LoVo (cell line): Measurements from ENCODE around the gene SLC41A1.

Source experiments
- DNase-seq: peaks from one replicate; pipeline ENCODE4 v3.0.0-alpha.2; 2016; ENCODE audit warnings: low spot score

The SLC41A1 gene

DNA sequence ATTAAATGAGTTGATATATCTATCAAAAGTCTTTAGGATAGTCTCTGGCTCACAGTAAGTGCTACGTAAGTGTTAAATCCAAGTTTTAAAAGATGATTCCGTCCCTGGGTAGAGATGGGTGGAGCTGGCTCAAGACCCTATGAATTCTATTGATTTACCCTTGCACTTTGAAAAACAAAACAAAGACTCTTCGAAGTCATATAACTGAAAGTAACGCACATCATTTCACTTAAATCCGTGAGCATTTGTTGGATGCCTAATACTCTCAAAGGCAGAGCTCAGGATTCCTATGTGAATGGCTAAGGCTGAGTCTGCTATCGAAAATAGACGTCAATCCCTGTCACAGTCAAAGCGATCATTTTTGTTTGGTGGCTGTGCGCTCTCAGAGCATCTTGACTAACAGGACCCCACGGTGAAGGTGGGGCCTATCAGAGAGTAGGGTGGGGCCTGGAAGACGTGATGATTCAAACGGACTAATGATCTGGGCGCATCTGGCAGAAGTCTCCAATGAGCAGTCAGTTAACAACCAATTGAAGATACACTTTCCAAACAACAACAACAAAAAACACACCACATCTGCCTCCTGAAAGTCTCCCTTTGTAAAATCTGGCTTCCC lies 61.9 kb downstream of the SLC41A1 start:
- DNase-seq: peak; percentile 24

DNA sequence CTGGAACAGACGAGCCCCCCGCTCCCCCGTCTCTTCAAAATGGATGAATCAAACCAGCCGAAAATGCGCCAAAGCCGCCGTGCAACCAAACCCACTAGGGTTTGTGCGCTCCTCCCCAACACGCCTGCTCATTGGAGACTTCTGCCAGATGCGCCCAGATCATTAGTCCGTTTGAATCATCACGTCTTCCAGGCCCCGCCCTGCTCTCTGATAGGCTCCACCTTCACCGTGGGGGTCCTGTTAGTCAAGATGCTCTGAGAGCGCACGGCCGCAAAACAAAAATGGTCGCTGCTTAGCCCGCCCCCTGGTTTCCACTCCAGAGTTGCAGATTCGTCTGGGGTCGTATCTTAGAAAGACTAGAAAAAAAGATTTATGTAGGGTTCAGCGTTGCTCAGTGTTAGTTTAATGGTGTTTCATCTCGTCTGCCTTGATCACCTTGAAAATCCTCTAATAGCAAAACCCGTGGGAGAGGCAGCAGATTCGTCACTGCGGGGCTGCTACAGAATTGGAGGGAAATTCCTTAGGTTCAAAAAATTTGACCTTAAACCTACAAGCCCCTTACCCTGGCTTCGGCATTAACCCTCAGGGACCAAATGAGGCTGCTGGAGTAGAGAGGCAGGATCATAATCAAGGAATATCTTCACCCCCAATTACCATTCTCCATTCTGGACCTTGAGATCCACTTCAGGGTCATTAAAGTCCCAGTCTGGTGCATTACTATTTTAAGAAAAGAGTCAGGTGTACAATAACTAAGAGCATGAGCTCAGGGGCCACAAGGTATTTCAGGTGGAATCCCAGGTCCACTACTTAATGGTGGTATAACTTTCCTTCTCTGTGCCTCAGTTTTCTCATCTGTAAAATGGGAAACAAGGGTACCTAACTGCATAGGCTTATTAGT lies 62.6 kb downstream of the SLC41A1 start, which contains the start of gene NUCKS1:
Gene NUCKS1 (minus strand): TSS at position 45 of the 898 bp plus-strand sequence. CDS start 209 bp downstream, outside the sequence.
- peak; percentile 96 for DNase-seq

DNA sequence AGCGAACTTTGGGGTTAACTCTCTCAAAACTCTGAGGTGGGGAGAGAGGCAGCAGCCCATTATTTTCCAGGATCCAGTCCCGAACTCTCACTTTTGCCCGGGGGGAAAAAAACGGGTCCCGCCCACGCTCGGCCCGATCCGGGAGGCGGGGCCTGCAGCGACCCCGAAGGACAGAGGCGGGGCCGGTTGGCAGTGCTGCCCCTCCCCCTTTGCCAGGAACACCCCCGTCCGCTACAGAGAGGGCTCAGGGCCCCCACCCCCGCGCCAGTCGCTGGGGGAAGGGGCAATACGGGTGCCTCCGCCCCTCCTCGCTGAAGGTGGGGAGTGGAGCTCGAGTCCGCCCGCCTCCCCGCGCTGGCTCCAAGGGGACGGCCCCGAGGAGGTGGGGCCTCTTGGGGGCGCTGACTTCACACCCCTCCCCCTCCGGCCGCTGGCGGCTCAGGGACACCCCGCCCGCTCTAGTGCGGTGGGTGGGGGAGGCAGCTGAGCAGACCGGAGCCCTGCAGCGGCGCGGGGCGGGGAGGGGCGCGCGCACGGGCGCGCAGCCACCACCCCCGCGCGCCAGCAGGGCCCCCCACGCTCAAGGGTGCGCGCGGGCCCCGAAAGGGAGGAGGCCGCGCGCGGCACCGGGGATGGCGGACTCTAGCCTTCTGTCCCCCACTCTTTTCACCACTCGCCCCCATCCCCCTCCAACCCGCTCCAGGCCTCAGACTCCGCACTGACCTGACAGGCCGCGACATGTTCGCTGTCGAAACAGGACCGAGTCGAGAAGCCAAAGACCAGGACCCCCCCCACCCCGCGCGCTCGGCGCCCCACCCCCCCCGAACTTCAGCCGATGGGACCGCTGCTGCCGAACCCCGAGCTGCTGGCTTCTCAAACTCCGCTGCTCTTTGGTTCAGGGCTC lies 63.5 kb downstream of the SLC41A1 start:
- DNase-seq: peak; percentile 83

DNA sequence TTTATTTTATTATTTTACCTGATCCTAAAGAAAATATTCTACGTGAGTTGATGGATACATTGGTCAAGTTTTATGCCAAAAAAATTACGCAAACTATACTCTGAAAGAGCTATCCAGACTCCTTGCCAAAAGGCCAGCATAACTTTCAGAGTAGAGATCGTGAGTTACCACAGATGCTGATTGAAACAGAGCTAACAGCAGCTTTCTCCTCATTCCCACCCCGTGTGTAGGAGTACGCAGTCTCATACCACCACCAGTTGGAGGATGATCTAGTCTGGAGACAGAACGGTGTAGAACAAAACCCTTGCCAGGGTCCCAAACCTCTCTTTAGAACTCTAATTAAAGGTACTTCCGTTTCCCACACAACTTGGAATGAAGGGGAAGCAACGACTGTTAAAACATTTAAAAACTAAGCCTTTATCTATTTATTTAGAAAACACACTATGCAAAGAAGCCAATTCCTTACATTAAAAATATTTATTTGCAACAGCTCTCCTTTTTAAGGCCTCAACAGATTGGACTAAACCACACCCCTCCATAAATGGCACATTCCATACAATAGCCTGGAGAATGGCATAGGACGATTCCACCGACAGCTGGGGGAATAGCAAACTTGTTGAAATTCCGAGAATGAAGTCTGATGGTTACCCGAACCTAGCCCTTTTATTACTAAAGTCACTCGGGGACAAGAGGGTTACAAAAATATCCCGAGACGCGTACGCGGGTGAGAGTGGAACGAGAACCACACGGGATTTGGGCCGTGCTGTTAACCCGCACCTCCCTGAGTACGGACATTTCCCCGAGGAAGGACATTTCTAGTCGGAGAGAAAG lies 64.4 kb downstream of the SLC41A1 start:
- DNase-seq: no peak

DNA sequence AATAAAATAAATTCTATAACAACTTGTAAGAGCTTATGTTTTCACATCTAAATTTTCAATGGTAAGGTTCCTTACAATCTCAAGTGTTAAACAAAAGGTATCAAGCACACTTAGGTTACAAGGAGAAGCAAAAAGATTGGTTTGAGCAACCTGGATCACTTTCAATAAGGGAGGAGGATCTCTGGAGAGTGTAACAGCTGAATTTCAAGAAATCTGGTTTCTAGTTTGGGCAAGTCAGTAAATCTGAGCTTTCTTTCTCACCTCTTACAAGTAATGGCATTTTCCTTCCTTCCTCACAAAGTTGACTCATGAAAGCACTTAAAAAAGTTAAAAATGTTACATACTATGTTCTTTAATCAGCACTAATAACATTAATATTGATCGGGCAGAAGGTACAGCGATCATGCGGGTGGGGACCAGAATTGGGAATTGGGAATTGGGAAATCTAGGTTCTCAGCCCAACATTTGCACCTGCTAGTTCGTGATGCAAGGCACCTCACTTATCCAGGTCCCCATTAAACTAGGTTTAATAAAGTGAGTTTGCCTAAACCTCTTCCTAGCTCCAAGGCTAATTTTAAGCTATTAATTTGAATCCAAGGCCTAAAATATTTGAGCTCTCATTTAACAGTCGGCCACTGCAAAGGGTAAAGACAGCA lies 66.1 kb downstream of the SLC41A1 start:
- DNase-seq: no peak

DNA sequence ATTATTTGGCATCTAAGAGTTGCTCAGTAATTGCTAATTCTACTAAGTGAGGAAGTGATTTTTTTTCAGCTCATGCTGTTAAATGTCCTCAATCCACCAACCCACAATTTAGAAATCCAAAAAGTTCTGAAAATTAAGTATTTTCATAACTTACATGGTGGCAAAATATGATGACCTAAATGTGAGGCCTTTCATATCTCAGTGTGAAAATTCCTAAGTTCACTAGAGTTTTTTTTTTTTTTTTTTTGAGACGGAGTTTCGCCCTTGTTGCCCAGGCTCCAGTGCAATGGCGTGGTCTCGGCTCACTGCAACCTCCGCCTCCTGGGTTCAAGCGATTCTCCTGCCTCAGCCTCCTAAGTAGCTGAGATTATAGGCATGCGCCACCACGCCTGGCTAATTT lies 68.6 kb downstream of the SLC41A1 start:
- DNase-seq: no peak

DNA sequence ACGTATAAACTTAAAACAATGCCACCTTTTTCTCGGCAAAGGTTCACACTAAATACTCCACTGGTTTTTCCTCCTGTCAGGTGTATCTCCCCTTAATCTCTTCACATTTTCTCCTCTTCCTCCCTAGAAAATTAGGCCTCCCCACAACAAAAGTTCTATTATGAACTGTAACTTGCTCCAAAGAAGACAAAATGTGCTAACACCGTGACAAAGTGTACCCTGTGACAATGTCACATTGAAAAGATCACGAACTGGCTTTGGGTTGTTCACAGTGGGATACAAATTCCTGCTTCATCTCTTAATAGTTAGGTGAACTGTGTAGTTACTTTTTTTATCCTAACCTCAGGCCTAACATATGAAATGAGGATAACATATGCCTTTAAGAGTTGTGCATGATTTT lies 69.0 kb downstream of the SLC41A1 start:
- no peak for DNase-seq

DNA sequence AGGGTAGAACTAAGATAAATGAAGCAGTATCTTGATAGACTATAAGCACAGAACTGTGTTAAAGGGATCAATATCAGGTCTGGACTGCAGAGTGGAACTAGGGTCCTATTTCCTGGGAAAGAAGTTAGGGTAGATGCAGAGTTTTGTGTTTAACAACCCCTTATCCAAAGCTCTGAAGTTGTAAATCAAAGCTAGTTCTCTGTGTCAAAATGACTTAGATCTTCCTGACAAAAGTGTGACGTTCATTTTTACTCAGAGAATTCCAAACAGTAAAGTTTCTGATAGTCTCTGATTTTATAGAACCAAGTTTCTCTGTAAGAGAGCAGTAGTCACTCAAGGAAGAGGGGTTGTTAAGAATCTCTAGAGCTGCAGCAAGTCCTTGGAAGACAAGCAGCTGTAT lies 71.3 kb downstream of the SLC41A1 start:
- no peak for DNase-seq

DNA sequence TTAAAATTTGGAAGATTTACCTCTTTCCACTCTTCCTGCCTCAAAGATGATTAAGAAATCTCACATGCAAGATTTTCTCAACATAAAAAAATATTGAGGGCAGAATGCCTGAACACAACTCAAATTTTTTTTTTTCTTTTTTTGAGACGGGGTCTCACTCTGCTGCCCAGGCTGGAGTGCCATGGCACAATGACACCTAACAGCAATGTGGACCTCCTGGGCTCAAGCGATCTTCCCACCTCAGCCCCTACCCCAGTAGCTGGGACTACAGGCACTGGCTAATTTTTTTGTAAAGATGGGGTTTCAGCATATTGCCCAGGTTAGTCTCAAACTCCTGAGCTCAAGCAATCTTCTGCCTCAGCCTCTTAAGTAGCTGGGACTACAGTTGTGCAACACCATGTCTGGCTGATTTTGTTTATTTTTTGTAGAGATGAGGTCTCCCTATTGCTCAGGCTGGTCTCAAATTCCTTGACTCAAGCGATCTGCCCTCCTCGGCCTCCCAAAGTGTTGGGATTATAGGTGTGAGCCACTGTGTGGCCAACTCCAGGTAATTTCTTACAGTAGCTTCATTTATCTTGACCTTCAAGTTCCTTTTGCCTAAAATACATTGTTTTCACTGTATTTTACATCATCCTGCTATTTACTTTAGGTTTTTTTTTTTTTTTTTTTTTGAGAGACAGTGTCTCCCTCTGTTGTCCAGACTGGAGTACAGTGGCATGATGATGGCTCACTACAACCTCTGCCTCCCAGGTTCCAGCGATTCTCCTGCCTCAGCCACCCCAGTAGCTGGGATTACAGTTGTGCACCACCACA lies 73.4 kb downstream of the SLC41A1 start:
- no peak for DNase-seq
